Epithelial cell of esophagus (primary cell): ENCODE results near the gene CTNND2.

ENCODE experiments used
- DNase-seq: peaks from one replicate; pipeline ENCODE4 v3.0.0; 2010; ENCODE audit warnings: low read depth
- H3K4me3 ChIP-seq: 2 replicates; pipeline ENCODE4 v1.5.1; 2011; ENCODE audit warnings: mild to moderate bottlenecking, low read length, control low read depth
- CTCF ChIP-seq: IDR thresholded peaks from 2 replicates; pipeline ENCODE4 v1.5.1; 2011; ENCODE audit warnings: low read depth, mild to moderate bottlenecking, low read length, control low read depth, inconsistent platforms; ENCODE audit not compliant: insufficient read depth; ENCODE audit errors: missing control alignments

CTNND2 gene

GRCh38 chr5:11150976-11151375, 753.3 kb downstream of the CTNND2 start:
- no peak for TF ChIP-seq CTCF
- no peak overlapping the region for H3K4me3 ChIP-seq
- DNase-seq = no peak

- no peak overlapping the region for H3K4me3 ChIP-seq
- TF ChIP-seq CTCF = no peak
- no peak for DNase-seq
Measured at GRCh38 chr5:11148810-11149539, 755.3 kb downstream of the CTNND2 start.

GRCh38 chr5:11146171-11146570, 758.1 kb downstream of the CTNND2 start:
- no peak for DNase-seq
- H3K4me3 ChIP-seq = no peak overlapping the region
- no peak for TF ChIP-seq CTCF

- no peak overlapping the region for H3K4me3 ChIP-seq
- TF ChIP-seq CTCF = no peak
- DNase-seq = no peak
Measured at GRCh38 chr5:11143456-11144267, 760.6 kb downstream of the CTNND2 start.

GRCh38 chr5:11139217-11139865, 764.9 kb downstream of the CTNND2 start:
- DNase-seq = no peak
- TF ChIP-seq CTCF = no peak
- no peak overlapping the region for H3K4me3 ChIP-seq

- DNase-seq = no peak
- no peak for TF ChIP-seq CTCF
- H3K4me3 ChIP-seq = no peak overlapping the region
Measured at GRCh38 chr5:11130131-11130530, 774.1 kb downstream of the CTNND2 start.

- no peak overlapping the region for H3K4me3 ChIP-seq
- no peak for TF ChIP-seq CTCF
- no peak for DNase-seq
Measured at GRCh38 chr5:11128021-11128420, 776.2 kb downstream of the CTNND2 start.
